ENCODE measurements around the gene PACSIN2.
"Not testable (repeated sequence)": the region's sequence is repeated elsewhere in the genome, so short reads cannot be mapped to it uniquely, and the experiment has no call there.

Gene PACSIN2

DNA sequence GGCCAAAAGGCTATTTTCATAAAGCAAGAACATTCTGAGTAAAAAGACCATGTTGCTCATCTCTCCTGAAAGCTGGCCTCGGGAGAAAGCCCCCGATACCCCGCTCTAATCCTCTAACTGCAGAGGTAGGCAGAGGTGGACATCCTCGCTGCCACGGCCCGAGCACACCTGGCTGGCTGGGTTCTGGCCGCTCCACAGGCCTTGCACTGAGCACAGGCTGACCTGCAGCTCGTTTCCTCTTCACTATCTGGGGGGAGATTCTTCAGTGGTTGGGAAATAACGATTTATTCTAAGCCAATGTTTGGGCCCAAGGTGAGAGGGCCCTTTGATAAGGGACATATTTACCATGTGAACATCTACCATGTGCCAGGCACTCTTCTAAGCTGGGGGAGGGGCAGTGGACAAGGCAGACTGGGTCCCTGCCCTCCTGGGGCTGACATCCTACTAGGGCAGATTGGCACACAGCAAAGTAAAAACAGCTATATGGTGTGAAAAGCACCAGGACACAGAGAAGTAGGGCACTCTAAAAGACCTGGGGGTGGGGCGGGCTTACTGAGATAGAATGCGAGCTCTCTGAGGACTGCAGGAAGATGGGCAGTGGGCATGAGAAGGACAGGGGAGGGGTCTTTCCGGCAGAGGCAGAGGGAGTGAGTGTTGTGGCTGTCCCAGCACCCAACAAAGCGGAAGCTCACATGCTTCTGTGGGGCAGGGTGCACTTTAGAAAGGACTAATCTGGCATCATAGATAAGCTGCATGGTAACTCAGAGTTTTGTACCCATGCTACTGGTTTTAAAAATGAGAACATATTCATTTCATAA is 92.4 kb downstream of the PACSIN2 start:
- DNase-seq = no peak

- no peak for DNase-seq
Measured at GRCh38 chr22:42920101-42920820, 94.7 kb downstream of the PACSIN2 start.

- DNase-seq = no peak
Measured at GRCh38 chr22:42919199-42919598, 95.8 kb downstream of the PACSIN2 start.

DNA sequence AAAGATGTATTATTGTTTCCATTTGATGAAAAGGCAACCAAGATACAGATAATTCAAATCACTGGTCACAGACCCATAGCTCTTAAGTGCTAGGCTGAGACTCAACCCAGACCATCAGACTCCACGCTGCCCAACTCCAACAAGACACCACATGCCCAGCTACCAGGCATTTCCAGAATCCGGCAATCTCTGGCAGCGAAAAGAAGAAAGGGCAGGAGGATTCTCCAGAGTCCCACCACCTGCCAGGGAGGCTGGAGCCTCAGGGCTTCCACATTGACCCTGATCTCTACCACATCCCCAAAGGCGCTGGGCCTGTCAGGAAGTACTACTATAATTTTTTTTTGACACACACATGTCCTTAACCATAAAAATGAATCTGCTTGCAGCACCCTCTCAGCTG is 96.4 kb downstream of the PACSIN2 start:
- DNase-seq = no peak

DNA sequence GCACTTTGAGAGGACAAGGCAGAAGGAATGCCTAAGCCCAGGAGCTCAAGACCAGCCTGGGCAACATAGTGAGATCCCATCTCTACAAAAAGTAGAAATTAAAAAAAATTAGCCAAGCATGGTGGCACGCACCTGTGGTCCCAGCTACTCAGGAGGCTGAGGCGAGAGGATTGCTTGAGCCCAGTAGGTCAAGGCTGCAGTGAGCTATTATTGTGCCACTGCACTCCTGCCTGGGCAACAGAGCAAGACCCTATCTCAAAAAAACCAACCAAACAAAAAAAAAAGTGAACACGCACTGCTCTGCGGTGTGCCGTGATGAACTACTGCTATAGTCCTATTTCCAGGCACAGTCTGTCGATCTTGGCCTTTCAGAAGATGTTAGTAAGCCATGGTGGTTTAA is 97.6 kb downstream of the PACSIN2 start:
- not testable (repeated sequence) for DNase-seq

DNA sequence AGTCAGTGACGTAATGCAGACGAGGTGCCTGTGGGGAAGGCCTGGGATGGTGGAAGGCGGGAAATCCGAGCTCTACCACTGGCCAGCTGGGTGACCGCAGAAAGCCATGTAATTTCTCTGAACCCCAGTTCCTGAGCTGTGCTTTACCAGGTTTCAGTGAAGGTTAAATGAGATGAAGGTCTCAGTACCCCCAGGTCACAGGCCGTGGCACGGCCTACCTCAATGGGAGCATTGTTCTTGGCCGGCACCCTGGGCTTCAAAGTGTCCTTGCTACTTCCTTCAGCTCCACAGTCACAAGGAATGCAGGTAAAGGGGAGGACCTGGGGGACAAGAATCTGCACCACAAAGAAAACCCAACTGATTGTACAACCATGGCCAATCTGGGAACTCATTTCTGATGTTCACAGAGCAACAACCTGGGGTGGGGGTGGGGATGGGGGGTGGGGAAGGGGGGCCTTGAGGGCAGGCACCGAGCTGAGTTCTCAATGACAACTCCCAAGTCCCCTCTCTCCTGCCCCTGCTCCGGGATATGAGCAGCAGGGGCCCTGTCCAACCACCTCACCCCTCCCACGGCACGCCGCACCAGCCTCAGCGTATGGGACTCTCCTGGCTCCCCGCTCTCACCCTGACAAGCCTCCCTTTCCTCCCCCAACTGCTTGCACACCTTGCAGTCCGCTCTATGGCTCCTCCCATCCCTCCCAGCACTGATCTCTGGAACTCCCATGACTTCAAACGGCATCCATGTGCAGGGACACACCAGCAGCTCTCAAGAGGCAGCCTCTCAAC is 98.8 kb downstream of the PACSIN2 start:
- DNase-seq = no peak

DNA sequence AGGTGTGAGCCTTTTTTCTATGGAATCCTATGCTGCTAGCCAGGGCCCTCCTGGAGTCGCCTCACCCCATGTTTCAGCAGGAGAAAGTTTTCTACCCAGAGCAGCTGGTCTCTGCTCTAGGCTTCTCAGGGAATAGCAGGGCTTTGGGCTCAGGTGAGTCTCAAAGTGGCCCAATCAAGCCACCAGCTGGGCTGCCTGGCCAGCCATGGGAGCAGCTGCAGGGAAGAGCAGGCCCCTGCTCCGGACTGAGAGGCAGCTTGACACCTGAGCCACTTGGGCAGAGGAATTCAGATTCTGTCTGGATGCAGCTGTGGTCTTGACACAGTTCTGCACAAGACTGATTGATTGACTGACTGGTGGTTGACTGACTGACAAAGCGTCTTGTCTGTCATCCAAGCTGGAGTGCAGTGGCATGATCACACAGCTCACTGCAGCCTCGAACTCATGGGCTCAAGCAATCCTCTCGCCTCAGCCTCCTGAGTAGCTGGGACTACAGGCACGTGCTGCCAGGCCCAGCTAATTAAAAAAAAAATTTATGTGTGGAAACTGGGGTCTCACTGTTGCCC is 100.4 kb downstream of the PACSIN2 start:
- no peak for DNase-seq

DNA sequence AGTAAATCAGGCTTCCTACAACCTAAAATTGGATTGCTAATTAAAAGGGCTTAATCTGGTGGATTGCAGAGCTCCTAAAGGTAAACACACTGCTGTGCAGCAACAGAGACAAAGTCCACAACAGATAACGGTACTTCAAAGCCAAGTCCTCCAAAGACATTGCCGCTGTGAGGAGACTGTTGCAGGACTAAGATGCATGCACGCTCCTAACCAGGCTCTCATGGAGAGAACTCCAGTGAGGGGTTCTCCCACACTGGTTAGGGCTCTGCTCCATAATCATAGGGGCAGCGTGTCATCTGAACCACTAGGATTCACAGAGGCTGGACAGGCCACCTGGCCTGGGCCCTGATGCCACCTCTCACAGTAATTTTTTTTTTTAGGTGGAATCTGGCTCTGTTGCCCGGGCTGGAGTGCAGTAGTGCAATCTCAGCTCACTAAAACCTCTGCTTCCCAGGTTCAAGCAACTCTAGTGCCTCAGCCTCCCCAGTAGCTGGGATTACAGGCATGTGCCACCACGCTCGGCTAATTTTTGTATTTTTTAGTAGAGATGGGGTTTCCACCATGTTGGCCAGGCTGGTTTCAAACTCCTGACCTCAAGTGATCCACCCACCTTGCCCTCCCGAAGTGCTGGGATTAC is 101.0 kb downstream of the PACSIN2 start:
- DNase-seq = no peak

- DNase-seq = no peak
Measured at GRCh38 chr22:42912059-42912458, 102.9 kb downstream of the PACSIN2 start.

- DNase-seq = no peak
Measured at GRCh38 chr22:42910221-42910942, 104.6 kb downstream of the PACSIN2 start.

DNA sequence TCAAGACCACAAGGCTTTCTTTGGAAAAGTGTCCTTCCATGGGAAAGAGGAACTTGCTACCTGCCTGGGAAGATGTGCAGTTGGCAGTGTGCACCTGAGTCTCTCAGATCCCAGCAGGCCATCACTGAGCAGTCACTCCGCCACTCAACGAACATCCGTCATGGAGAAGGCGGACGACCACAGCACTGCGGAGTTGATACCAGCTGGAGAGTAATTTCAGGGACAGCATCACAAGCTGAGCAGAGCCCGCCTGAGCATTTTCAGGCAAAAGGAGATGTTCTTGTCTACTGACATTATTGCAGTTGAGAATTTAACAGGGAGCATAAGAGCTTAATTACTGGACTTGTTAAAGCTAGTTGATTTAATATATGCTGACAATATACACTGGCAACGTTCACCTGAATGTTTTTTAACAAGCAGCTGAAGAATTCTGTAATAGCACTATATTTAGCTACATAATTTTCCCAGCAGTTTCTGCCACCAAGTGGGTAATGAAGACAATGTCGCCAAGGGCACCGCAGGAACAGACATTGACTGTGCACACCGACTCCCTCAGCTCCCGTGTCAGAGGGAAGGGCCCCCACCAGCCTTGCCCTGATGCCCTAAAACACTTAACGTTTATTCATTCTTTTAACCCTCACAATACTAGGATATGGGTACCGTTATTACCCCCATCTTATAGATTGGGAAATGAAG is 105.4 kb downstream of the PACSIN2 start:
- peak in 1 of 2 experiments; percentile 60 for DNase-seq

GRCh38 chr22:42908374-42908746 is 106.6 kb downstream of the PACSIN2 start:
- no peak for DNase-seq

DNA sequence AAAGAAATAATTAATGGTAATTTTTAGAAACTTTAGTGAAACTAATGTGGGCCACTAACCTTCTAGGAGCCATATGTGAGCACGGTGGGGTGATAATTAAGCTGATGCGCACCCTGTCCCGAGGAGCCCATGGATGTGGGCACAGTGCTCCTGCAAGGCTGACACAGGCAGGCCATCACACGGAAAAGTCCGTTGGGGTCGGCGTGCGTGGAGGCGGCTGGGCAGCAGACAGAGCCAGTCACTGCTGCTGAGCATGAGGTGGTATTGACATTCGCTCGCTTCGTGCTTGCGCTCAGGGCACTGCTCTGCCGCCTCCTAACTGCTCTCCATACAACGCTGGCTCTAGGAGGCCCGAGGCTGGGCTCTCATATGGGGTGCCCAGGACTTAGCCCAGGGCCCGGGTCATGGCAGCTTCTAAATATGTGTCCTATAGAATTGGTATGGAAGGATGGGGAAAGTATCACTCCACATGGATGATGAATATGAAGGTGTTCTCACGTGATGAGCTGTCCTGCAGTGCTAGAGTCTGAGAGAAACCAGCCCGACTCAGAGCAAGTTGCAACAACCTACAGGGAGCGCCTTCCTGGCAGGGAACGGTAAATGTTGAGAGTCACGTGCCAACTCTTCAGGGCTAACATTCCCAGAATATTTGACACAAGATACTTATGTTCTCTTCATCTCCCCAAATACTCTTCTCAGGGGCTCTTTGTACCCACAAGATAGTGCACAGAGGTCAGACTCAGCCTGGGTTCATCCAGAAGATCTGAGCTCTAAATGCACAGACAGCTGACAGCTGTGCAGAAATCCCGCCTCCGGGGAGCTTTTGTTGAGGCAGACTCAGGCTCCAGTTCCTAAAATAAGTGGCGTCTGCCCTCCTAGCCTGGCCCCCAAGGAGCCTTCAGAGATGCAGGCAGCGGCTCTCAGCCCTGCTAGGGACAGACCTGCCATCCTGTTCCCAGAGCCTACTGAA is 107.3 kb downstream of the PACSIN2 start:
- no peak for DNase-seq

DNA sequence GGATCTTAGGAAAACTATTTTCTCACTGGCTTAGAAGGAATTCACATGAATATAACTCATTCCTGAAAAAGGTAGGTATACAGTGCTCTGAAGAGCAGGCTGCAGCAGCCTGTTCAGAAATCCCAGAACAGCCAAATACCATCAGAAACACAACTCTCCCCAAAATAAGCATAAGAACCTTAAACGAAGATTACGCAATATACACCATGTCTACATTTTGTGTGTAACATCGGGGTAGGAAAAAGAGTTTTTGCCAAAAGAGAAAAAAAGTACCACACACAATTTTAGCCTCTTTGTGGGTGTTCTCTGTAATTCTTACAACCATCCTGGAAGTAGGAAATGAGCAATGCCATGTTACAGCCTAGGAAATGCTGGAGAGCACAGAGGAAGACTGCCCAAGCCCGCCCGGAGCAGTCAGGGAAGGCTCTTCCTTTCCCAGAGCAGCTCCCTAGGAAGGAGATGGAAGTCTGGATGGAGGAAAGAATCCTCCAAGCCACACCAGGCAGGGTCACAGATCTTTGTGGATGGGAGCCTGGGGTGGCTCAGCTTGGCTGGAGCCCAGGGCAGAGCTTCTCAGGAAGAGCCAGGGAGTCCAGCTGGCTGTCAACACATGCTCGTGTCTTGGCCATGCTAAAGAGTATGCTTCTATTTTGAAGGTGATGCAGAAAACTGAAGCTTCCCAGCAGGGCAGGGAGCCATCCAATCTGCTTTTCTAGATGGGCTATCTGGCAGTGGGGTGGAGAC is 108.2 kb downstream of the PACSIN2 start:
- DNase-seq = peak; percentile 82 to 90

GRCh38 chr22:42905702-42906183 is 109.2 kb downstream of the PACSIN2 start:
- no peak for DNase-seq

DNA sequence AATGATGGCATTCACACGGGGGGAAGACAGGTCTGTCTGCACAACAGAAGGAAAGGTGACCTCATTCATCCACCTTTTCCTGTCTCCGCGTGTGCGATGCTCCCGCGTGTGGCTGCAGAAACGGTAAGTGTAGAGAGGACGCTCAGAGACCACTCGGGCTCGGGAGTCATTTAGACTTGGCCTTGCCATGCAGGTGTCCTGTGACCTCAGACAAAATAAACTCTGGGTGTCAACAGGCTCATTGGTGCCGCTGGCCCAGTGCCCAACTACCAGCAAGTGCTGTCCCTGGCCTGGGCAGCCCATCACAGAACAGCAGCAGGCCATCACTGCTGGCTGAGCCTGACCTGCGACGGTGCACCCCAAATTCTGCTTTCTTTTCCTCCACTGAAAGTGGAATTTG is 109.7 kb downstream of the PACSIN2 start:
- peak in 1 of 2 experiments; percentile 27 for DNase-seq

DNA sequence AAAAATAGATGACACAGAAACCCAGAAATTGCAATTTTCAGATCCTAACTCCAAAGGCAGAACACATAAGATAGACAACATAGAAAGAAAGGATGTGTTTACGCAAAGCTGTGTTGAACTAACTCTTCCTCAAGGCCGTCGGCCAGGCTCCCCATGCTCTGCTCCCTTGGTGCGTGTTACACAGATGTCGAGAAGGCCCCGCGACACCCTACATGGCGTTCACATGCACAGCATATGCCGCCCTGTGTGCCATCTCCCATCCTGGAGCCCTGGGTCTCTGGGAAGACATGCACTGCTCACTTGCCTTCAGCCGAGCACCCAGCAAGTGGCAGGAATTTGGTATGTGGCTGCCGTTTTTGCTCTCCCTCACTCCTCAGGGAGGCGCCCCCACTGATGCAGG is 110.9 kb downstream of the PACSIN2 start:
- DNase-seq = no peak

DNA sequence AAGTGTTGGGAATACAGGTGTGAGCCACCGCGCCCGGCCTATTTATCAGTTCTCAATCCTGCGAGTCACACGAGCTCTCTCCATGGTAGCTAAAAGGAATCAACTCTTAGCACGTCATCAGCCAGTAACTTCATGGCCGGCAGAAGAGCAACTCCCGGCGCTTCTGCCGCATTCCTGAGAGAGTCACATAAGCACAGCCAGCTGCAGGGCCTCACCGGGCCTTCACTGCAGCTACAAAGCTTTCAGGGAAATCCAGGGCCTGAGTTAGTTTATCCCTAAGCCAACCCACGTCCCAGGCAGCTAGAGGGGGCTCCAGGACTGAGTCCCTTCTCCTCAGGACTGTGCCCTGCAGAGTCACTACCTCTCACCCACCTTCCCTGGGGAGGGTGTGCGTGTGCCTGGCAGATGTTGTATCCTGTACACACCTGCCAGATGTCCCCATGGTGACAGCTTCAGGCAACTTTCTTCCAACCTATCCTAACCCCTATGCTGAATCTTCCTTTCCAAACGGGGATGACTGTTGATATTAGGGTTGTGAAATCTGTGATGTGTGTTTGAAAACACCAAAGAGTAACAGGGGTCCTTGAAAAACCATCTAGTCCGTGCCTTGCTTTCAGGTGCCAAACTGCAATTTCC is 112.0 kb downstream of the PACSIN2 start:
- DNase-seq = no peak
